Measurements from ENCODE around the gene ALDH1A2.

Gene ALDH1A2

GRCh38 chr15:58053315-58054153 is 12.0 kb downstream of the ALDH1A2 start:
- no peak for TF ChIP-seq CTCF (IDR thresholded peaks at IDR 0.05; ENCODE audit: low read depth, low read length)
- H3K9me3 ChIP-seq (ENCODE audit: severe bottlenecking), result no peaks in the 10 kb centered on the region
- H3K27me3 ChIP-seq (ENCODE audit: insufficient read depth, low read depth, severe bottlenecking), result no peaks in the 10 kb centered on the region
- no peak for DNase-seq
- H3K4me3 ChIP-seq (ENCODE audit: low read depth, low read length), result no peak overlapping the region
- H3K27ac ChIP-seq, result no peak overlapping the region
- no peaks in the 10 kb centered on the region for H3K36me3 ChIP-seq

DNA sequence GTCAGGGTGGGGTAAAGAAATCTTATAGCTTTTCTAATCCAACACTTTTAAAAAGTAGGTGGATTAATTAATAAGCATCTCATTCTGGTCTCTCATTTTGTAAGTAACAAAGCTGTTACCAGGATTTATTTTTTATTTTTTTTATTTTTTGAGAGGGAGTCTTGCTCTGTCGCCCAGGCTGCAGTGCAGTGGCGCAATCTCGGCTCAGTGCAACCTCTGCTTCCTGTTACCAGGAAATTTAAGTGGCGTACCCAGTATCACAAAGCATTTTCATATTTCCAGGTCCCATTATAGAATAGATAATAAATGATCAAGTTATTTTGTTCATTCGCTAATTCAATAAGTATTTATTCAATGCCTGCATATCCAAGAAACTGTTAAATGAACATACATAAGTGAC is 13.2 kb downstream of the ALDH1A2 start:
- H3K27ac ChIP-seq, result no peak overlapping the region
- H3K4me3 ChIP-seq (ENCODE audit: low read depth, low read length), result no peak overlapping the region
- H3K27me3 ChIP-seq (ENCODE audit: insufficient read depth, low read depth, severe bottlenecking), result no peaks in the 10 kb centered on the region
- no peak for TF ChIP-seq CTCF (IDR thresholded peaks at IDR 0.05; ENCODE audit: low read depth, low read length)
- H3K36me3 ChIP-seq, result no peaks in the 10 kb centered on the region
- H3K9me3 ChIP-seq (ENCODE audit: severe bottlenecking), result no peaks in the 10 kb centered on the region
- no peak for DNase-seq

- DNase-seq, result no peak
- Histone ChIP-seq H3K27me3 (ENCODE audit: insufficient read depth, low read depth, severe bottlenecking) (no peaks in the 10 kb centered on the region), H3K27ac (no peak overlapping the region), H3K4me3 (ENCODE audit: low read depth, low read length) (no peak overlapping the region), H3K36me3 (no peaks in the 10 kb centered on the region), H3K9me3 (ENCODE audit: severe bottlenecking) (no peaks in the 10 kb centered on the region)
- no peak for TF ChIP-seq CTCF (IDR thresholded peaks at IDR 0.05; ENCODE audit: low read depth, low read length)
Measured at GRCh38 chr15:58049520-58050227, 15.8 kb downstream of the ALDH1A2 start.

DNA sequence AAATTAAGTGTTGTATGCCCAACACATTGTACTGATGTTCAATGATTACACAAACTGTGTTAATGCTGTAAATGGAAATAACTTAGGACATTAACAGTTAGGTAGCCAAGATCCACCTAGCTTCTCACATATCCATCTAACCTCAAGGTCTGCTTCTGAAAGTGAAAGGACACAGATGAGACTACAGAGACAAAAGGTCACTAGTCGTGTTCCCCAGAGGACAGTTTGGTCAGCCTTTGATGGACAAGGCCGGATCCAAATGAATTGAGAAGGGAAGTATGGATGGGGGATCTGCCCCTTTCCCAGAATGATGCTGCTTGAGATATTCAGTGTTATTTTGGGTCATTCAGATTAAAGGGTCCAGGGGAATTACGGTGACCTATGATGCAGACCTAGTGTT is 17.2 kb downstream of the ALDH1A2 start:
- no peak overlapping the region for H3K27ac ChIP-seq
- DNase-seq, result no peak
- TF ChIP-seq CTCF (IDR thresholded peaks at IDR 0.05; ENCODE audit: low read depth, low read length), result no peak
- no peaks in the 10 kb centered on the region for H3K36me3 ChIP-seq
- no peaks in the 10 kb centered on the region for H3K9me3 ChIP-seq (ENCODE audit: severe bottlenecking)
- no peak overlapping the region for H3K4me3 ChIP-seq (ENCODE audit: low read depth, low read length)
- no peaks in the 10 kb centered on the region for H3K27me3 ChIP-seq (ENCODE audit: insufficient read depth, low read depth, severe bottlenecking)

DNA sequence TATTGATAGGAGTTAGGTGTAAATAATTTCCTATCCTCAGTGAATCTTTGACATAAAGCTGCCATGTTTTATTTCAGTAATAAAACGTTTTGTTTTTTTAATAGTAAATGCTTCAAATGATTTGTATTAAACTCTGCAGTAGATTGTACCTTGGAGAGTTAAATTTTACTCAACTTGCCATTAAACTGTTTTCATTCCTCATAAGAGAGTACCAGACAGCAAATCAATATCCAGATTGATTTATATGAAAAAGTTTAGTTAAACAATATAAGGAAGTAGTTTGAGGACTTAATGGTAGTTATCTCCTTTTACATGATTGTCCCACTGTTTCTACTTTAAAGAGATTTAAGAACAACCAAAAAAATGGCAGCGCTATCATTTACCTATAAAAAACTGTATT is 18.4 kb downstream of the ALDH1A2 start:
- DNase-seq, result no peak
- TF ChIP-seq CTCF (IDR thresholded peaks at IDR 0.05; ENCODE audit: low read depth, low read length), result no peak
- Histone ChIP-seq H3K27me3 (ENCODE audit: insufficient read depth, low read depth, severe bottlenecking) (no peaks in the 10 kb centered on the region), H3K4me3 (ENCODE audit: low read depth, low read length) (no peak overlapping the region), H3K9me3 (ENCODE audit: severe bottlenecking) (no peaks in the 10 kb centered on the region), H3K27ac (no peak overlapping the region), H3K36me3 (no peaks in the 10 kb centered on the region)
